Measurements from ENCODE around the gene ZFP92. TPM values are rescaled to one million over a fixed set of nuclear protein-coding genes. Genes with fewer than 3 reads are reported as not detected.

ZFP92 gene
- total and polyA plus RNA-seq, 10 of the 15 experiments (the other 5 are each of a cell fraction or from before 2014, with no cell fraction given), result 0.02 to 1.6 (median 0.09) TPM; not detected in 2

GRCh38 chrX:153449368-153450113 lies 38.3 kb downstream of the ZFP92 start:
- Histone ChIP-seq H2AFZ (ENCODE audit: control insufficient read depth, low read depth, low read length) (no peak overlapping the region), H3K4me1 (ENCODE audit: control insufficient read depth, insufficient read depth, low read length) (no peaks in the 10 kb centered on the region), H4K20me1 (ENCODE audit: control insufficient read depth, insufficient read depth) (no peaks in the 10 kb centered on the region), H3K27ac (ENCODE audit: control insufficient read depth, insufficient read depth) (no peak overlapping the region), H3K79me2 (ENCODE audit: control insufficient read depth, insufficient read depth, low read length) (no peaks in the 10 kb centered on the region), H3K9me3 (replicated peaks; ENCODE audit: control insufficient read depth, insufficient read depth, low read length) (no peaks in the 10 kb centered on the region), H3K36me3 (ENCODE audit: control insufficient read depth in 2 of 2, insufficient read depth in 2 of 2, low read length in 1 of 2) (no peaks in the 10 kb centered on the region), H3K4me3 (no peak overlapping the region), H3K27me3 (replicated peaks in 1 of 2; ENCODE audit: control insufficient read depth in 2 of 2, insufficient read depth in 2 of 2, low read length in 1 of 2) (no peaks in the 10 kb centered on the region), H3K9ac (ENCODE audit: control insufficient read depth, insufficient read depth, low read length) (no peak overlapping the region), H3K4me2 (ENCODE audit: control insufficient read depth, insufficient read depth) (no peak overlapping the region)
- in situ Hi-C loops (cut with MboI) (no loop called here), intact Hi-C loops (cut with micrococcal nuclease; ENCODE audit: unreplicated experiment) (no loop called here)
- ChIA-PET CTCF (no interaction called here), RAD21 (ENCODE audit: unreplicated experiment) (no interaction called here), SMC1A (ENCODE audit: uncharacterized antibody, unreplicated experiment) (no interaction called here), POLR2A (no interaction called here)
- 57% methylated on average over 15 of the region's 15 CpGs for WGBS (ENCODE audit: insufficient coverage, insufficient replicate concordance, low lambda C conversion rate, missing lambda C conversion rate)
- no peak for DNase-seq (ENCODE audit: low read depth, low spot score)
- no peak for ATAC-seq
- no peak for FAIRE-seq
- BruUV-seq (replicated peaks), result no TSS peak
- TF ChIP-seq MEF2B (IDR thresholded peaks at IDR 0.05; ENCODE audit: partially characterized antibody, poor library complexity, severe bottlenecking), result no peak
- no peak for TF ChIP-seq SMAD1 (IDR thresholded peaks at IDR 0.05; ENCODE audit: low read depth, partially characterized antibody)

- FAIRE-seq (no peak), DNase-seq (ENCODE audit: low read depth, low spot score) (no peak), ATAC-seq (no peak)
- H4K20me1 ChIP-seq (ENCODE audit: control insufficient read depth, insufficient read depth), result no peaks in the 10 kb centered on the region
- no peak overlapping the region for H3K9ac ChIP-seq (ENCODE audit: control insufficient read depth, insufficient read depth, low read length)
- no peaks in the 10 kb centered on the region for H3K4me1 ChIP-seq (ENCODE audit: control insufficient read depth, insufficient read depth, low read length)
- H3K27me3 ChIP-seq (replicated peaks in 1 of 2; ENCODE audit: control insufficient read depth in 2 of 2, insufficient read depth in 2 of 2, low read length in 1 of 2), result no peaks in the 10 kb centered on the region
- no peaks in the 10 kb centered on the region for H3K36me3 ChIP-seq (ENCODE audit: control insufficient read depth in 2 of 2, insufficient read depth in 2 of 2, low read length in 1 of 2)
- ChIA-PET SMC1A (ENCODE audit: uncharacterized antibody, unreplicated experiment) (no interaction called here), POLR2A (no interaction called here), CTCF (interaction anchor here (2.0 kb wide), 1 partner anchor 10 kb away, joined by 7 read pairs; no protein-coding TSS in a partner anchor), RAD21 (ENCODE audit: unreplicated experiment) (no interaction called here)
- no peaks in the 10 kb centered on the region for H3K79me2 ChIP-seq (ENCODE audit: control insufficient read depth, insufficient read depth, low read length)
- no TSS peak for BruUV-seq (replicated peaks)
- WGBS (ENCODE audit: insufficient coverage, insufficient replicate concordance, low lambda C conversion rate, missing lambda C conversion rate), result 69% methylated on average over 26 of the region's 26 CpGs
- H3K4me3 ChIP-seq, result no peak overlapping the region
- no peak overlapping the region for H3K27ac ChIP-seq (ENCODE audit: control insufficient read depth, insufficient read depth)
- H3K9me3 ChIP-seq (replicated peaks; ENCODE audit: control insufficient read depth, insufficient read depth, low read length), result no peaks in the 10 kb centered on the region
- H3K4me2 ChIP-seq (ENCODE audit: control insufficient read depth, insufficient read depth), result no peak overlapping the region
- in situ Hi-C loops (cut with MboI), result no loop called here
- intact Hi-C loops (cut with micrococcal nuclease; ENCODE audit: unreplicated experiment), result no loop called here
- no peak overlapping the region for H2AFZ ChIP-seq (ENCODE audit: control insufficient read depth, low read depth, low read length)
- TF ChIP-seq PRDM15 (CRISPR knock-in tag; IDR thresholded peaks at IDR 0.05), result no peak
- TF ChIP-seq ZBTB4 (CRISPR knock-in tag; IDR thresholded peaks at IDR 0.05), result no peak
- TF ChIP-seq NFYA (IDR thresholded peaks at IDR 0.05; ENCODE audit: borderline replicate concordance, low read depth, low read length), result no peak
Observed at GRCh38 chrX:153450114-153450948, 39.1 kb downstream of the ZFP92 start.
